GM19240 (cell line): Measurements from ENCODE around the gene HIVEP3.

Source experiments
- DNase-seq: peaks from one replicate; pipeline ENCODE4 v3.0.0; 2011; ENCODE audit warnings: low spot score; ENCODE audit not compliant: insufficient read length

The HIVEP3 gene

DNA sequence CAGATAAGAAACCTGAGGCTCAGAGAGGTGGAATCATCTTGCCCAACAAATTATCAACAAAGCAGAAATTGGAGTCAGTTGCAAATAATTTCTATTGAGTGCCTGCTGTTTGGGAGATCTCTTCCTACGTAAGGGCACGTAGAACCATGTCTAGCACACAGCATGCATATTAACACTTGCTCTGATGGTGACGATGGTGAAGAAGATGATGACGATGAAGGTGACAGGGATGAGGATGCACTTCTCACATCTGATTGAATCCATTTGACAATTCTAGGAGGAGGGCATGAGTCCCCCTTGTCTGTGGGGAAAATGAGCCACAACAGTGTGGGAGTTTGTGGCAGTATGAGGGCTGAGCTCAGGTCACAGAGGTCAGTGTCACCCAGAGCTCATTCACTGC is 183.6 kb downstream of the HIVEP3 start:
- DNase-seq = no peak

DNA sequence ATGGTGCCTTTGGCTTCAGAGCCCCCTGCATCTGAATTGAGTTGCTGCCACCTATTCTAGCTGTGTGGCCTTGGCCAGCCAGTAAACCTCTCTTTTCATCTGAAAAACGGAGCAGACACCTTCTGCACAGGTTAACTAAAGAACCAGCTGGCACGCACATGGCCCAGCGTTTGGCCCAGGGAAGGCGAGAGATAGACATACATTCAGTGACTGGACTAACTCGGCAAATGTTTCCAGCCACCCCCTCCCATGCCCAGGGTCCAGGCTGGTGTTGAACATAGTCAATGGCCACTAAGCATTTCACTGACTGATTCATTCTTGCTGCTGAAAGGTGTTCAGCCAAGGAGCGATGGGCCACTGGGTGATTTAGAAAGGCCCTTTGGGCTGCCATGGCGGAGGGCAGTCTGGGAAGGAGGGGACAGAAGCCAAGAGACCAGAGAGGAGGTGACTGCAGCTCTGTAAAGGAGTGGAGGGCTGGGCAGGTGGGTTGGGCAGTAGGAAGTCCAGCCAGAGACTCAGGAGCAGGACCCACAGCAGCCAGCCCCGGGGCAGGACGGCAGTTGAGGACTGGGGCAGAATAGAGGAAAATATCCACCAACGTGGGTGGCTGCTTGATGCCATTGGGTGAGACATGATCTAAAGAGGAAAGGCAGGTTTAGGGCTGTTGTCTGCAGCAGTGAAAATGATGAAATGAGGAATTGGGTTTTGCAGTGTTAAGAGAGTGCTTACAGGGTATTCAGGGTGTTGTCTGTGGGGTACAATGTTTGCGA is 184.3 kb downstream of the HIVEP3 start:
- no peak for DNase-seq

DNA sequence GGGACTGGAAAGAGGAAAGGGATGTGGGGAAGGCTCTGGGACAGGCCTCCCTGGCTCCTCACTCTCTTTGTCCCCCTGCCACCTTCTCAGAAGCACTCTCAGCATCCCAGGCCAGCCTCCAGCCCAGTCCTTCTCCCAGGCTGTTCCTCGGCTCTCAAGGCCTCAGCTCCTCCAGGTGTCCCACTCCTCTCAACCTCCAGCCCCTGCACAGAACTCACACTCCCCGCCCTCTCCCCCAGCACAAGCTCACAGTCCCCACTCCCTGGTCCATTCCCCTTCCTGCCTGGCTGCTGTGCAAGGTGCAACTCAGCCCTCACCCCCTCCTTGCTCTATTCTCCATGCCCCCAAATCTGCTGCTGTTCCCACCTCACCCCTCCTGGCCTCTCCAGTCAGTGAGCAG is 185.0 kb downstream of the HIVEP3 start:
- no peak for DNase-seq

DNA sequence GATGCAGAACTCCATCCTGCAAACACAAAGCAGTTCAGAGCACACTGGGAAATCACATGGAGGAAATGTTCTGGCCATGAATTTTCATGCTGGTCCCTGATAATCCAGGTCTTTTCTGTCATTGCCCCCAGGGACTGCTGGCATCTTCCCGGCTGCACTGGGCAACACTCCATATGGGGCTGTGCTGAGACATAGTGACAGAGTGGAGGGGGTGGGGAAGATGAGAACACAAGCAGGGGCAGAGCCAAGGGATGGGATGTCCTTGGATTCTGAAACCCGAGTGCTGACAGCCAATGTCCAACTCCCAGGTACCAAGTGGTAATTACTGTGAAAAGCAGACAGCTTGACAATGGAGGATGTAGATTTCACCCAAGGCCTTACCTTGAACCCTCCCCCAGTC is 185.7 kb downstream of the HIVEP3 start:
- no peak for DNase-seq

DNA sequence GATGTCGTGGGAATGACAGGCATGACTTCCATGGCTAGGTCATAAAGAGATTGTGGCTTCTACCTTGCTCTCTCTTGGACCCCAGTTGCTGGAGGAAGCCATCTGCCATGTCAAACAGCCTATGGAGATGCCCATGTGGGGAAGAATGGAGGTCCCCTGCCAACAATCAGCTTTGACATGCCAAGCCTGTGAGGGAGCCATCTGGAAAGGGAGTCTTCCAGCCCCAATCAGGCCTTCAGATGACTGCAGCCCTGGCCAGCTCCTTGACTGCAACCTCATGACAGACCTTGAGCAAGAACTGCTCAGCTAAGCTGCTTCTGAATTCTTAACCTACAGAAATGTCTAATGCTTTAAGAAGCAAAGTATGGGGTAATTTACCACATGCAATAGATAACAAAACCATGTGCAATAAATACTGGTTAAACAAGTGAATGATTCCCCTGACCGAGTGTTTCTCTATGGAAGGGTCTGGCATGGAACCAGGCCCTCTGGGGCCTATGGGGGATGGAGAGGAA is 187.1 kb downstream of the HIVEP3 start:
- no peak for DNase-seq

DNA sequence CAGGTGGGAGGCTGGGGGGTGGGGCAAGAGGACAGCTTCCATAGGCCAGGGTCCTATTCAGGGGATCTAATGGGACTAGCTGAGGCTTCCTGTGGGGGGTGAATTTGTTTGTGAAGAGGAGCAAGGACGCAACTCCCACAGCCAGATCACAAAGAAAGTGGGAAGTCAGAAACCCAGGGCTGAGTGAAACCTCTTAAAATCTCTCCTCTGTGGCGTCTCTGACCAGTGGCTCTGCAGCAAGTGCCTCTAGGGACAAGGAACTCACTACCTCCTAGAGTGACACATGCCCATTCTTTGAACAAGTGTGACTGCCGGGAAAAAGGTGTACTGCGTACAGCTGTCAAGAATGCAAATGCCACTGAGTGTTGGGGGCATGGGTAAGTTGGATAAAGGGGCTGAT is 187.9 kb downstream of the HIVEP3 start:
- DNase-seq = no peak

DNA sequence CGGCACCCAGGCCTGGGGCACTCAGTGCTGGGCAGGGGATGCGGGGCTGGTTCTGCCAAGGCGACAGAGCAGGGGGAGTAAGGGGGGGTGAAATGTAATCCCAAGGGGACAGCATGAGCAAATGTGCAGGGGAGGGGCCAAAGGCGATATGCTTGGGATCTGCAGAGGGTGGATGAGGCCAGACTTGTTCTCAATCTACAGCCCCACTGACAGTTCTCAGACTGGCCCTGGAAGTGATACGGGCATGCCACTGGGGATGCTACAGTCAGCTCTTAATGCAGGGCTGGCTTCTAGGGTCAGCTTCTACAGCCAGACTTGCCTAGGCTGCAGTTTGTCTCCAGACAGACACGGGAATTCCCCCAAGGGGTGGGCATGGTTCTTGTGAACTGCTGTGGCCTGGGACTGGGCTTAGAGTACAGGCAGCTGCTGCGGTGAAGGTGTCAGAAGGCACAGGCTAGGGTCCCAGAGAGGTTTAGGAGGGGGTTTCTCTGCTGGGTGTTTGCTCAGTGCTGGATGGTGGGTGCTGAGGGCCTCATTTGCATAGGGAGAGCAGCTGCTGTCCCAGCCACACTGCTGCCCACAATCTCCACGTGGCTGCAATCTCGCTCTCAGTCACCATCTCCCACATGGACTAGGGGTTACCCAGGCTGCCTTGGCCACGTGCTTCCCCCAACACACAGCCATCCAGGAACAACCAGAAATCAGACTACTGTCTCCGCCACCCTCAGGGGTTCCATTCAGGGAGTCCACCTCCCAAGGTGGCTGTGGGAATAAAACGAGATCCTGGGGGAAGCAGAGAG is 190.1 kb downstream of the HIVEP3 start:
- peak; percentile 95 for DNase-seq

DNA sequence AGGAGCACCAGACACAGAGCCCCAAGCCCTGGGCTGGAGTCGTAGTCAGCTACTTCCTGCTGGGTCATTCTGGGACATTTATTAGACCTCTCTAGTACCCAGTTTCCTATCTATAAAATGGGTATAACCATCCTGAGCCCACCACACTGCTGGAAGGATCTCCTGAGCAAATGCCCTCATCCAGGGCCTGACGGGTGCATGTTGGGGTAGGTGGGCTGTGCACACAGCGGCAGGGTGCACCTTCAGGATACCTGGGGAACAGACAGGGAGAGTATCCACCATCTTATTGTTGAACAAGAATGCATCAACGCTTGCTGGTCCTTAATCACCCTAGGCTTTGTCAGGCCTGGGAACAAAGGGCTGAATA is 191.0 kb downstream of the HIVEP3 start:
- no peak for DNase-seq

DNA sequence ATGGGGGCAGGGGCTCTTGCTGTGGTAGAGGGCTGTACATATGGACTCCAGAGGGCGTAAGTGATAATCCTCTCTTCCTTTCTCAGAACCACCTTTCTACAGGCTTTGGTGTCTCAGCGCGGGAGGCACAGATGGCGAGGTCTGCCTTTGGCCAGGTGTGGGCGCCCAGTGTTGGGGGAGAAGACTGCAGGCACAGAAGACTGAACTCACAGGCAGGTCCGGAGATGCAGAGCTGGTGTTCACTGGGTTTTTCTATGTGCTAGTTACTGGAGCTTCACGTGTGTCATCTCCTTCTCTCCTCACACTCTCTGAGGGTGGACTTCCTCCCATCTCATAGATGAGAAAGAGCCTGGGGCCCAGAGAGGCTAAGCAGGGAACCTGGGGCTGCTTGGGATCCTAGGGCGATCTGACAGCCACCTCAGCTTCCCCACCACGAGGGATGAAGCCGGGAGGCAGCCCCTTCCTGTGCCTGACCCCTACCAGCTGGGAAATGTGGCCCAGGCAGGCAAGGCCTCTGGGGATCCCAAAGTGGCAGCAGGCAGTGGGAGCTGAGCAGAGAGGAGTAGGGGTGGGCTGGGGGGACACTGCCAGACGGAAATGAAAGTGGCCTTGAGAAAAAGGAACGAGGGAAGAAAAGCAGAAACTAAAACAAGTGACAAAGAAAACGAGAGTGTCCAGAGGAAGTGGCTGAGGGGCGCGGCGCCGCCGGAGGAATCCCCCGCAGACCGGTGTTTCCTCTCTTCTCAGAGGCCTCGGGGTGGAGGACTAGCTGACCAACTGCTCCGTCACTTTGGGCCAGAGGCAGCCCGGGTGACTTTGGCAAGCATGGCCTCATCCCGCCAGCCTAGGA is 191.6 kb downstream of the HIVEP3 start:
- DNase-seq = peak; percentile 38

DNA sequence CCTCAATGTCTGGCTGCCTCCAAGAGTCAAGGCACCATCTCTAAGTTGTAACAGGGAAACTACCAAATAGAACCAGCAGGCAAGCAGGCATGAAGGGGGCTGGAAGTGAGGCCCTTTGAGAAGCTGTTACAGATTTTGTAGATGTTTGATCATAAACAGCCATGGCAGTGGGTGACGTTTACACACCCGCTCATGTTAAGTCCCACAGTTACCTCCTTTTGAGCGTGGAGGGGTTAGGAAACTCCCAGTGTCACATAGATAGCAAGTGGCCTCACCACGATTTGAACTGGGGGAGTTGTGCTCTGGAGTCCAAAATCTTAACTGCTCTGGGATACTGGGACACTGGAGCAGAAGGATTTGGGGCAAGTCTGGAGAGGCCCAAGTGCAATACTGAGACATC is 192.4 kb downstream of the HIVEP3 start:
- no peak for DNase-seq

DNA sequence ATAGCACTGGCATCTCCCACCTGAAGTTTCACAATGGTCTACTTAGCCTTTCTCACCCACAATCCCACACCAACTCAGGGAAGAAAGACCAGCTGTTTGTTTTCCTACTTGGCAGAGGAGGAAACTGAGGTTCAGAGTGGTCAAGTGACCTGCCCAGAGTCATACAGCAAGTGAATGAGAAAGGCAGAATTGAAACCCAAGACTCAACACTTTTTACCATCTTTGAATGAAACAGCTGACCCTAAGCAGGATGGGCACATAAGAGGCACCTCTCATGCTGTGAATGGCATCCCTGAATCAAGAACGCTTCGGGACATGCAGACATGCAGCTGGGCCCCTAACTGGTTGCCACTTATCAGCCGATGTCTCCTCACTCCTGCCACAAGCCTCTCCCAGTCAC is 193.8 kb downstream of the HIVEP3 start:
- DNase-seq = no peak

DNA sequence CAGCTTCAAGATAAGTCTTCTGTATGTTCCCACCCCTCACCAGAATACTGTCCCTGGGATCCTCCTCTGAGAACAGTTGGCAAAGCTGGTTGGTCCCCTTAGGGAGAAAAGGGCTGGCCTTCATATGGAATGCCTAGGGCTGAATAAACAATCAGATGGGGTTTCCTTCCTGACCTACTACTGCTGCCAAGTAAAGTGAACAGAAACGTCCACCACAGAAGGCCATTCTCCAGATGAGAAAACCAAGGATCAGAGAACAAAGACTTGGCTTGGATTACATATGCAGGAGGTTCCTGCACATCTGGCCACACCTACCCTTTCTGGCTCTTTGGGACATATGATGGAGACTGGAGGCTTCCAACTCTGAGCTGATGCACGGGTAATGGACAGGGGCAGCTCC is 194.5 kb downstream of the HIVEP3 start:
- no peak for DNase-seq

DNA sequence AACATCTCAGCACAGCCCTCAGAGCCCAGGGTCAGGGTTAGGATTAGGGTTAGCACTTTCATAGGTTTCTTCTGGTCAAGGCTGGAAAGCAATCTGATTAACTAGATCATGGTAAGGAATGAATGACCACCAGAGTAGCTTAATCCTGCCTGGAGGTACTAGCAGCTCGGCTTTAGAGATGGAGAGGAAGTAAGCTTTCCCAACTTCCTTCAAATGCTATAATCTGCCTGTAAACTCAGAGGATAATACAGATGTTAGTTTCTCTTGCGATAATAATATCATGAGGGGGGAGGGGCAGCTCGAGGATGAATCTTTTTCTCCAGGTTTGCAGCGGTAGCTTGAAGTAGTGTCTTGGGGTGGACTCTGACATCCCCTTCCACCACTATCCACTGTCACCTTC is 194.9 kb downstream of the HIVEP3 start:
- no peak for DNase-seq

DNA sequence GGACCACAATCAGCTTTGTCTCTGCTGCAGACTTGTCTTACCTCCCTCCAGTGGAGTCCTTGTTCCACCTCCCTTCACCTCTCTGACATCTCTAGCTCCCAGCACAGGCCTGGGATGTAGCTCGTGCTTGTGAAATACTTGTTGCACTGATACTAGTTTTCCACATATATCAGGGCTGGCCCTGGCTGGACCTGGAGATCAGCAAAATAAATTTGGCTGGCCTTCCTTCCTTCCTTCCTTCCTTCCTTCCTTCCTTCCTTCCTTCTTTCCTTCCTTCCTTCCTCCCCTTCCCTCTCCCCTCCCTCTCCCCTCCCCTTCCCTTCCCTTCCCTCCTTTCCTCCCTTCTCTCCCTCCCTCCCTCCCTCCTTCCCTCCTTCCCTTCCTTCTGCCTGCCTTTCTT is 196.5 kb downstream of the HIVEP3 start:
- DNase-seq = no peak

DNA sequence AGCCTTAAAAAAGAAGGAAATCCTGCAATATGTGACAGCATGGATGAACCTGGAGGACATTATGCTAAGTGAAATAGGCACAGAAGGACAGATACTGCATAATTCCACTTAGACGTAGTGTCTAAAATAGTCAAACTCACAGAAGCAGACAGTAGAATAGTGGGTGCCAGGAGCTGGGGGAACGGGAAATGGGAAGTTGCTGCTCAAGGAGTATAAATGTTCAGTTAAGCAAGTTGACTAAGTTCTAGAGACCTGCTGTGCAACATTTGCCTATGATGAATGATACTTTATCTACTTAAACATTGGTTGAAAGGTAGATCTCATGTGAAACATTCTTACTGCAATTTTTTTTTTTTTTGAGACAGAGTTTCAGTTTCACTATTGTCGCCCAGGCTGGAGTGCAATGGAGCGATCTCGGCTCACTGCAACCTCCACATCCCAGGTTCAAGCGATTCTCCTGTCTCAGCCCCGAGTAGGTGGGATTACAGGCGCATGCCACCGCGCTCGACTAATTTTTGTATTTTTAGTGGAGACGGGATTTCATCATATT is 197.8 kb downstream of the HIVEP3 start:
- DNase-seq = no peak

DNA sequence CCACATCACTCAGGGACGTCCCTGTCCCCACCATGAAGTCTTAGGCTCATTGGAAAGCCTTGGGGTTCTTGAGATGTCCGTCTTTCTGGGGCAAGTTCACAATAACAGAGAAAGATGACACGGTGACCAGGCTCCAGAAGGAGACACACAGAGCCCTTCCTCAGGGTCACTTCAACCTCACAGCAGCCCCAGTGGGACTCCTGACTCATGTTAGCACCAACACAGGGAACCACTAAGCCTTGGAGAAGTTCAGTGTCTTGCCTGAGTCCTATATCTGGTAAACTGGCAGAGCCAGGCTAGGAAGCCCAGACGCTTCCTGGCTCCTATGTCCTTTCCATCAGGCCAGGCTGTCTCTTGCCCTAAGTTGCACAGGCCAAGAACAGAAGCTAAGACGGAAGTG is 199.1 kb downstream of the HIVEP3 start:
- no peak for DNase-seq

DNA sequence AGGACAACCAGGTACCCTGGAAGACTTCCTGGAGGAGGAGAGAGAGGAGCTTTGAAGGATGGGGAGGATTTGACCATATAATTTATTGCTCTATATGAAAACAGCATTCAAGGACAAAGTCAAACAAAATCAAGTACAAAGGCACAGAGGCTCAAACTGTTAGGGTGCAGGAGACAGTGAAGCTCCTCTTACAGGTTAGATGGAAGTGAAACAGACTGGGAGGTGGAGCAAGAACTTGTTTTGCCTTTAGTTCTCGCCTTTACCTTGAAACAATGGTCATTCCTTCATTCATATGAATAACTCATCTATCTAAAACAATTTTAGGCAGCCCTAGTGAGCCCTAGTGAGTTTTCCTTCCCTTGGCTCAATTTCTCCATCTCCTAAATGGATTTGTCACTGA is 199.6 kb downstream of the HIVEP3 start:
- no peak for DNase-seq

DNA sequence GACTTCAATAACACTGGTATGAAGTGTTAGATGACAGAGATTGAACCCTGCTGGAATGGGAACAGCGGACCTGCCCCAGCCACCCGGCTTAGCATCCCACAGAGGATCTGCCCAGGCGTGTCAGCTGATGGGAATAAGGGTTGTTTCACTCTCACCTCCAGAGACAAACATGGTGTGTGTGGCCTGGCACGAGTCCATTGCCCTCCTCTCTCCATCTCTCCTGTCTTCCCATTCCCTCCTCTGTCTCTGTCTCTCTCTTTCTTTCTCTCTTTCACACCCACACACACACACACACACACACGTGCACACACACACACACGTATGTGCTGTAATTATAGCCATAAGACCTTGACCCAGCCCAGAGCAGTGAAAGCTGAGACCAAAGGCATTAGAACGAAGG is 200.2 kb downstream of the HIVEP3 start:
- no peak for DNase-seq

DNA sequence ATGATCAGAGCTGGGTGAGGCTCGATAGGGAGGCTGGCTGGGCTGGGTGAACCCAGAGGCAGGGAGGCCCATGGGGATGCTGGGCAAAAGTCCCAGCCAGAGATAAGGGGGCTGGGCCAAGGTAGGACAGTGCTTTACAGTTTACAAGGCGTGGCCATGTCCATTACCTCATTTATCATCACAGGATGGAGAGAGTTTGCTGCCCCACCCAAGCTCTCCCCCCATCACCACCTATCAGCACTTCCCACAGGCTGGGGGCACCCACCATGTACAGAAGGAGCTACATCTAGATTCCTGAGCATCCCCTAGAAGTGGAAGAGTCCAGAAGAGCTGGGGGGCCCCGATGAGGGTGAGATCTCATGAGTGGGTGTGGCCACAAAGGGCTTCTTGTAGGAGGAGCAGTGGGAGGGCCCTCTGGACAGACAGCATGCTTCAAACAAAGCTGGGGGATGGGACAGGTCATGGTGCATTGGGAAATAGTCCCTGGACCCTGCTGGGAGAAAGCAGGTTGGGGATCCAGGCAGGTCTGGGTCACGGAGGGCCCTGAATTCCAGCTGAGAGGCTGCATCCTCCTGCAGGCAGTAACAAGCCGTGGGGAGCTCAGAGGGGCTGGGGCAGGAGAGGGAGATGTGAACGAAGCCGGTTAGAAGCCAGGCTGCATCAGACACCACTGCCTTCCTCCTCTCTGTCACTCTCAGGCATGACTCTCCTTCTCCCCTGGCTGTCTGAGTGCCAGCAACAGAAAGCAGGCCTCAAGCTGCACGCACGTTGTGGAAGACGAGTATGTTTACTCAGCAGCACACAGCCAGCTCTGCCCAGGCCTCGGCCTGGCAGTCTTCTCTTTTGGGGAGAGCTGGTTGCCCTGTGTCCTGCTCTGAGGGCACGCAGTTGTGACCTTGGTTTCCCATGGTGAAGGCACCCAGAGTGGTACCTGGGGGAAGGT is 202.3 kb downstream of the HIVEP3 start:
- DNase-seq = no peak

DNA sequence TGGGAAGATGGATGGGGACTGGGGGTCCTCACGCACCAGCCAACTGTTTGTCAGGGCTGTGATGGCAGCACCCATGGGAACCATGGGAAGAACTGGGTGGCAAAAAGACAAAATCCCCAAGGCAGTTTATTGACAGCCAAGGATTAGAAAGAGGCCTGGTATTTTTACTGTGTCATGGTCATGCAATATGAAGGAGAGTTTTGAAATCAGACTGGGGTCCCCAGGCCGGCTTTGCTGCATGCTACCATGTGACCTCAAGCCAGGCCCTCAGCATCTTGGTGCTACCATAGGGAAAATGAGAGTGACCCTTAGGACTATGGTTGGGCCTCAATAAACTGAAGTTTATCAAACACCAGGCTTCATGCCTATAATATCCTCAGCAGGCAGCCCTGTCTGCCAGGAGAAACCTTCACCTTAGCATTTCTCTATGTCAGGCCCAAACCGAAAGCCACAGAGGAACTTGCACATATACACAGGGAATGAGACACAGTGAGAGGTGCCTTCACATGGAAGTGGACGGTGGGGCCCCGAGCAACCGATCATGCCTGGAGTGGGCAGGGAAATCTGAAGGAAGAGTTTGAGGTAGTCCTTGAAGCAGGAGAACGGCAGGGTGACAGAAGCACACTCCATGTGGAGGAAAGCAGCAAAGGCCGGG is 203.2 kb downstream of the HIVEP3 start:
- DNase-seq = no peak
